ENCODE measurements around the gene B3GNT5.

DNA sequence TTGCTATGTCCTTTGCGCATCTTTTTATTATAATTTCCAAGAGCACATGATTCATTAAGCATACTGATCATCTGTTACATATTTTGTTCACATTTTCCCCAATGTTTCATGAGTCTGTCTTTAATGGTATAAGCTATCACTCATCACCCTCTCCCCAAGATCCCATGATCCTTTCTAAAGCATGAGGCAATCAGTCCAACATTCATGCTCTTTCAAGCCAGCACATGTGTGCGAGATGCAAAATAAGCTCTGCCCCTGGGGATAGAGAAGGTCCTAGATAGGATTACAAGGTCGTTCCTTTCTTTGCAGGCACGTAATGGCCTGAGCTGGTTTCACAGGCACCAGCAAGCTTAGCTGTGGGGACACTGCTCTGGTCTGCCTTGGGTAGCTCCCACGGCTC lies 32.2 kb upstream of the B3GNT5 start:
- TF ChIP-seq, protein P1, sequence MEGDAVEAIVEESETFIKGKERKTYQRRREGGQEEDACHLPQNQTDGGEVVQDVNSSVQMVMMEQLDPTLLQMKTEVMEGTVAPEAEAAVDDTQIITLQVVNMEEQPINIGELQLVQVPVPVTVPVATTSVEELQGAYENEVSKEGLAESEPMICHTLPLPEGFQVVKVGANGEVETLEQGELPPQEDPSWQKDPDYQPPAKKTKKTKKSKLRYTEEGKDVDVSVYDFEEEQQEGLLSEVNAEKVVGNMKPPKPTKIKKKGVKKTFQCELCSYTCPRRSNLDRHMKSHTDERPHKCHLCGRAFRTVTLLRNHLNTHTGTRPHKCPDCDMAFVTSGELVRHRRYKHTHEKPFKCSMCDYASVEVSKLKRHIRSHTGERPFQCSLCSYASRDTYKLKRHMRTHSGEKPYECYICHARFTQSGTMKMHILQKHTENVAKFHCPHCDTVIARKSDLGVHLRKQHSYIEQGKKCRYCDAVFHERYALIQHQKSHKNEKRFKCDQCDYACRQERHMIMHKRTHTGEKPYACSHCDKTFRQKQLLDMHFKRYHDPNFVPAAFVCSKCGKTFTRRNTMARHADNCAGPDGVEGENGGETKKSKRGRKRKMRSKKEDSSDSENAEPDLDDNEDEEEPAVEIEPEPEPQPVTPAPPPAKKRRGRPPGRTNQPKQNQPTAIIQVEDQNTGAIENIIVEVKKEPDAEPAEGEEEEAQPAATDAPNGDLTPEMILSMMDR (IDR thresholded peaks at IDR 0.05): no peak
- no peak for TF ChIP-seq POLR2A (IDR thresholded peaks at IDR 0.05)
